Subcutaneous adipose tissue (tissue), 4 donors: ENCODE measurements around the gene ATP2B2. TPM values are rescaled to one million over a fixed set of nuclear protein-coding genes. Genes with fewer than 3 reads are reported as not detected.

Experiments
- CTCF ChIP-seq: fragments of 450-650 bp; IDR thresholded peaks from one replicate; pipeline ENCODE4 v1.5.1; 2016; ENCODE audit warnings: low read depth, mild to moderate bottlenecking, control low read depth, antibody characterized with exemption, moderate library complexity
- total RNA-seq, 4 donors: library from RNA; depleted of rRNA; stranded (reverse); fragments of >200 nt; gene quantifications; one replicate each; pipeline ENCODE4 v1.1.0, GENCODE V29; 2016

The ATP2B2 gene
- total RNA-seq, 4 donors from 2014 or later, result 0.34 to 0.44 TPM; not detected in 2

GRCh38 chr3:10428406-10429091 lies 76.8 kb downstream of the ATP2B2 start:
- no peak for TF ChIP-seq CTCF

- TF ChIP-seq CTCF, result no peak
These were observed 78.8 kb downstream of the ATP2B2 start for GRCh38 chr3:10426346-10427220.

GRCh38 chr3:10423171-10423882 lies 82.1 kb downstream of the ATP2B2 start:
- TF ChIP-seq CTCF, result no peak

- TF ChIP-seq CTCF, result no peak
These were observed 83.4 kb downstream of the ATP2B2 start for GRCh38 chr3:10421996-10422395.

- no peak for TF ChIP-seq CTCF
These were observed 84.5 kb downstream of the ATP2B2 start for GRCh38 chr3:10420745-10421475.

GRCh38 chr3:10419637-10420232 lies 85.7 kb downstream of the ATP2B2 start:
- TF ChIP-seq CTCF, result no peak
